CD14-positive monocyte (primary cell): ENCODE results near the gene CCN2. TPM values are rescaled to one million over a fixed set of nuclear protein-coding genes. Genes with fewer than 3 reads are reported as not detected.
A peak's percentile ranks its signal among the peaks of the same experiment; 100 is the strongest.

ENCODE experiments used
- DNase-seq, 3 donors: peaks; one replicate each; pipeline ENCODE4 v3.0.0-alpha.2; 2011 to 2022
- H2AFZ ChIP-seq: 2 replicates; pipeline ENCODE4 v1.6.0; 2012; ENCODE audit warnings: mild to moderate bottlenecking, low read depth, low read length, inconsistent platforms; ENCODE audit not compliant: insufficient read depth, poor library complexity, severe bottlenecking
- H3K27ac ChIP-seq, 2 donors: 1 replicate in 1 of 2; 2 replicates in 1 of 2; pipeline ENCODE4 v1.5.1; 2012 to 2013; ENCODE audit warnings: low read length in 2 of 2, control low read depth in 1 of 2, inconsistent platforms in 1 of 2, low read depth in 1 of 2, mild to moderate bottlenecking in 1 of 2
- H3K27me3 ChIP-seq, 2 donors: one replicate each; pipeline versions ENCODE4 v1.6.0 to v1.6.1; 2011 to 2013; ENCODE audit warnings: low read length in 2 of 2; ENCODE audit not compliant: control insufficient read depth in 2 of 2, insufficient read depth in 2 of 2
- H3K36me3 ChIP-seq, 2 donors: replicated peaks in 1 of 2; 1 replicate in 1 of 2; 2 replicates in 1 of 2; pipeline versions ENCODE4 v1.5.1 to v1.6.1; 2012 to 2013; ENCODE audit warnings: low read length in 2 of 2, control low read depth in 1 of 2, inconsistent platforms in 1 of 2, mild to moderate bottlenecking in 1 of 2; ENCODE audit not compliant: insufficient read depth in 2 of 2, control insufficient read depth in 1 of 2
- H3K4me1 ChIP-seq, 2 donors: 1 replicate in 1 of 2; 2 replicates in 1 of 2; pipeline versions ENCODE4 v1.5.1 to v1.6.1; 2012 to 2013; ENCODE audit warnings: low read length in 2 of 2, control low read depth in 1 of 2, inconsistent platforms in 1 of 2, mild to moderate bottlenecking in 1 of 2, moderate library complexity in 1 of 2; ENCODE audit not compliant: insufficient read depth in 2 of 2, control insufficient read depth in 1 of 2
- H3K4me2 ChIP-seq: replicated peaks from 2 replicates; pipeline ENCODE3; 2012; ENCODE audit warnings: low read length, moderate library complexity, mild to moderate bottlenecking; ENCODE audit not compliant: poor library complexity, severe bottlenecking; ENCODE audit errors: extremely low read depth
- H3K4me3 ChIP-seq, 3 experiments: fragments of 200-600 bp in 1 of 3; sonication (generic) in 1 of 3; replicated peaks in 1 of 3; 1 replicate in 2 of 3; 2 replicates in 1 of 3; pipeline ENCODE4 v1.5.1; 2011 to 2013; ENCODE audit warnings: low read length in 3 of 3, mild to moderate bottlenecking in 3 of 3, control low read depth in 2 of 3, low read depth in 2 of 3, inconsistent platforms in 1 of 3, moderate library complexity in 1 of 3
- H3K79me2 ChIP-seq: 2 replicates; pipeline ENCODE4 v1.6.0; 2012; ENCODE audit warnings: mild to moderate bottlenecking, control low read depth, inconsistent platforms, low read length, moderate library complexity; ENCODE audit not compliant: insufficient read depth
- H3K9ac ChIP-seq: 2 replicates; pipeline ENCODE4 v1.6.0; 2017; ENCODE audit warnings: low read length, mild to moderate bottlenecking; ENCODE audit not compliant: insufficient read depth, poor library complexity, severe bottlenecking
- H3K9me3 ChIP-seq, 2 donors: replicated peaks in 1 of 2; 1 replicate in 1 of 2; 2 replicates in 1 of 2; pipeline versions ENCODE4 v1.5.1 to v1.6.1; 2012 to 2013; ENCODE audit warnings: low read length in 2 of 2, control low read depth in 1 of 2; ENCODE audit not compliant: control insufficient read depth in 1 of 2, insufficient read depth in 1 of 2
- H4K20me1 ChIP-seq: 2 replicates; pipeline ENCODE4 v1.6.0; 2012; ENCODE audit warnings: mild to moderate bottlenecking, low read length, control low read depth, moderate library complexity; ENCODE audit not compliant: insufficient read depth
- H3K27ac Mint-ChIP-seq, 7 donors: one replicate each; pipeline ENCODE4 v1.8.0; 2020; ENCODE audit warnings: mild to moderate bottlenecking in 7 of 7, mixed read lengths in 7 of 7, moderate library complexity in 6 of 7, inconsistent platforms in 2 of 7
- H3K27me3 Mint-ChIP-seq, 3 donors: one replicate each; pipeline ENCODE4 v1.8.0; 2021 to 2022; ENCODE audit warnings: low read depth in 3 of 3, mild to moderate bottlenecking in 3 of 3, mixed read lengths in 3 of 3, moderate library complexity in 3 of 3, inconsistent platforms in 1 of 3
- H3K36me3 Mint-ChIP-seq, 2 donors: one replicate each; pipeline ENCODE4 v1.8.0; 2020; ENCODE audit warnings: mixed read lengths in 2 of 2, inconsistent platforms in 1 of 2, mild to moderate bottlenecking in 1 of 2
- H3K4me1 Mint-ChIP-seq: one replicate; pipeline ENCODE4 v1.8.0; 2020; ENCODE audit warnings: mild to moderate bottlenecking, mixed read lengths
- H3K4me3 Mint-ChIP-seq, 2 donors: one replicate each; pipeline ENCODE4 v1.8.0; 2020; ENCODE audit warnings: mild to moderate bottlenecking in 2 of 2, mixed read lengths in 2 of 2, moderate library complexity in 1 of 2
- H3K9me3 Mint-ChIP-seq, 7 donors: one replicate each; pipeline ENCODE4 v1.8.0; 2020 to 2022; ENCODE audit warnings: mixed read lengths in 7 of 7, mild to moderate bottlenecking in 6 of 7, moderate library complexity in 6 of 7, inconsistent platforms in 2 of 7
- CTCF ChIP-seq: fragments of 200-600 bp; IDR thresholded peaks from one replicate; pipeline ENCODE4 v1.8.0; 2022; ENCODE audit warnings: antibody characterized with exemption, mild to moderate bottlenecking
- WGBS: methylation state at CpG from one replicate; pipeline ENCODE4 v1.1.5; 2013; ENCODE audit warnings: missing lambda C conversion rate; ENCODE audit not compliant: insufficient coverage; 5-methylcytosine and 5-hydroxymethylcytosine counted together
- intact Hi-C, 2 donors: fragments of 100-400 bp; cut with micrococcal nuclease; formaldehyde crosslinking; loops; one replicate each; pipeline versions ENCODE4 v1.15.0 to v1.15.1; 2023
- polyA plus RNA-seq, 3 donors: library from polyadenylated mRNA; depleted of rRNA in 1 of 3; unstranded in 2 of 3; stranded (reverse) in 1 of 3; fragments of 300-500 nt in 2 of 3; fragments of >200 nt in 1 of 3; fragmentation: Illumina TruSeq in 2 of 3; gene quantifications; 1 replicate in 2 of 3; 2 replicates in 1 of 3; pipeline ENCODE4 v1.2.3, GENCODE V29; 2012 to 2021

CCN2 gene
- polyA plus RNA-seq, 3 donors = not detected

GRCh38 chr6:131948692-131949619 lies 2.2 kb downstream of the CCN2 start:
- peaks cover 6% of the 10 kb centered on the region for H3K4me1 Mint-ChIP-seq
- intact Hi-C loops = no loop called here
- no peaks in the 10 kb centered on the region for H3K4me1 ChIP-seq
- H3K4me3 ChIP-seq = no peak overlapping the region
- H2AFZ ChIP-seq = no peak overlapping the region
- DNase-seq = no peak
- no peaks in the 10 kb centered on the region for H3K36me3 ChIP-seq
- H3K4me3 Mint-ChIP-seq = peak overlapping the region in 1 of 2 donors; percentile 69
- peaks cover 54 to 66% (median 57%) of the 10 kb centered on the region in 3 donors for H3K27me3 Mint-ChIP-seq
- no peak overlapping the region for H3K27ac ChIP-seq
- no peak overlapping the region for H3K9ac ChIP-seq
- H3K36me3 Mint-ChIP-seq = peaks cover 0 to 3% of the 10 kb centered on the region in 2 donors
- H3K79me2 ChIP-seq = no peaks in the 10 kb centered on the region
- H4K20me1 ChIP-seq = no peaks in the 10 kb centered on the region
- peaks cover 0 to 13% (median 0%) of the 10 kb centered on the region in 7 donors for H3K9me3 Mint-ChIP-seq
- peaks cover 58 to 64% of the 10 kb centered on the region in 2 donors for H3K27me3 ChIP-seq
- H3K27ac Mint-ChIP-seq = no peak overlapping the region
- H3K9me3 ChIP-seq = peaks cover 0 to 12% of the 10 kb centered on the region in 2 donors
- 94% methylated on average over 15 of the region's 18 CpGs for WGBS
- TF ChIP-seq CTCF = no peak
- H3K4me2 ChIP-seq = no peak overlapping the region

DNA sequence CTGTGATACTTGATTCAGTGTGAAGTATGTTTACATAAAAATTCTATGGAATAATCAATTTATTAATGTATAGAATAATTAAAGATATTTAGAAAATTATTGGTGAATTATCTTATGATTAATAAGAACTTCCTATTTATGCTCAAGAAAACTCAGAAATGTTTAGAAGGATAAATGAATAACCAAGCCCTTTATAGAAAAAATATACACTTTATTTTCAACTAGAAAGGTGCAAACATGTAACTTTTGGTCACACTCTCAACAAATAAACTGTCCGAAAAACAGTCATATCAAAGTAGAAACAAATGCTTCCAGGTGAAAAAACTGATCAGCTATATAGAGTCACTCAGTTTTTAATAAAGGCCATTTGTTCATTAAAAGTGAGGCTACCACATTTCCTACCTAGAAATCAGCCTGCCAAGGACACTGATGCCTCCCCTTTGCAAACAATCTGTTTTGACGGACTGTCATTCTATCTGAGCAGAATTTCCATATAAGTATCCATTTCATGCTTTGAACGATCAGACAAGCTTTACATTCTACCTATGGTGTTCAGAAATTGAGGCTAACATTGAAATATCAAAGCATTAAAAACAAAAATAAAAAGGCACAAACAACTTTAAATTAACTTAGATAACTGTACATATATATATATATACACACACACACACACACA lies 3.0 kb downstream of the CCN2 start:
- Mint-ChIP-seq H3K36me3 (peaks cover 0 to 3% of the 10 kb centered on the region in 2 donors), H3K4me3 (peak overlapping the region in 1 of 2 donors; percentile 12), H3K27ac (no peak overlapping the region), H3K4me1 (peaks cover 6% of the 10 kb centered on the region), H3K9me3 (peaks cover 0 to 13% (median 0%) of the 10 kb centered on the region in 7 donors), H3K27me3 (peaks cover 50 to 59% (median 51%) of the 10 kb centered on the region in 3 donors)
- peaks cover 50 to 61% of the 10 kb centered on the region in 2 donors for H3K27me3 ChIP-seq
- H3K9me3 ChIP-seq = peaks cover 0 to 12% of the 10 kb centered on the region in 2 donors
- intact Hi-C loops = no loop called here
- no peak overlapping the region for H3K4me2 ChIP-seq
- no peaks in the 10 kb centered on the region for H3K4me1 ChIP-seq
- no peaks in the 10 kb centered on the region for H3K79me2 ChIP-seq
- no peaks in the 10 kb centered on the region for H3K36me3 ChIP-seq
- WGBS = 100% methylated on average over 2 of the region's 3 CpGs
- no peak overlapping the region for H3K9ac ChIP-seq
- H3K4me3 ChIP-seq = no peak overlapping the region
- TF ChIP-seq CTCF = no peak
- no peaks in the 10 kb centered on the region for H4K20me1 ChIP-seq
- H3K27ac ChIP-seq = no peak overlapping the region
- no peak overlapping the region for H2AFZ ChIP-seq
- no peak for DNase-seq
